C4-2B (cell line): Measurements from ENCODE around the gene VN1R5.
"Not testable (repeated sequence)": the region's sequence is repeated elsewhere in the genome, so short reads cannot be mapped to it uniquely, and the experiment has no call there.

Experiments used
- H3K27ac ChIP-seq: fragments of 450-650 bp; 2 replicates; pipeline ENCODE4 v1.5.1; 2017
- CTCF ChIP-seq: fragments of 450-650 bp; conservative IDR thresholded peaks from 2 replicates; pipeline ENCODE4 v1.5.1; 2017; ENCODE audit warnings: mild to moderate bottlenecking
- ZFX ChIP-seq: fragments of 450-650 bp; IDR thresholded peaks from 2 replicates; pipeline ENCODE4 v1.6.1; 2017

The VN1R5 gene

GRCh38 chr1:247216261-247216660 lies 39.6 kb upstream of the VN1R5 start:
- TF ChIP-seq CTCF = no peak
- no peak for TF ChIP-seq ZFX

DNA sequence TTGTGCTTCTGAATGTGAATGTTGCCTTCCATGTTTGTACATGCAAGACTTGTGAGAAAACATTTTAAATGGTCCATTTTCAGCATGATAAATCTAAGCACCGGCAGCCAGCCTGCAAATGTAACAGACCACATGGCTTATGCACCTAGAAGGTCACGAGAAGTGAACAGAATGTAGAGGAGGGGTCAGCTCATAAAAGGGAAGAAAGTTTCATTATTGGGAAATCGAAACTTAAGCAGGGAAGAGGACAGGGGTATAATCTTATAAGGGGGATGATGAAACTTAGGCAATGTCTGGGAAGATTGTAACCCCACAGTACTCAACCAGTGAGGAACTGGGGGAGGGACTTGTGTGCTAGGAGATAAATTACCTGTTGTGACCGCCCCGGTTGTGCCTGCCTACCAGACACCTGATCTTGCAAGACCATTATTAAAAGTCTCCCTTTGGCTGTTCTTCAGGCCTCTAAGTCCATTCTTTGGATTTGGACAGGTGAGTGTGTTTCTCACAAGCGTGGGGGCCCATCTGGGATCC lies 37.7 kb upstream of the VN1R5 start:
- no peak for TF ChIP-seq ZFX
- no peak for TF ChIP-seq CTCF
- H3K27ac ChIP-seq = no peak overlapping the region

More at GRCh38 chr1:247216261-247216660, 39.6 kb upstream of the VN1R5 start:
- no peak overlapping the region for H3K27ac ChIP-seq

DNA sequence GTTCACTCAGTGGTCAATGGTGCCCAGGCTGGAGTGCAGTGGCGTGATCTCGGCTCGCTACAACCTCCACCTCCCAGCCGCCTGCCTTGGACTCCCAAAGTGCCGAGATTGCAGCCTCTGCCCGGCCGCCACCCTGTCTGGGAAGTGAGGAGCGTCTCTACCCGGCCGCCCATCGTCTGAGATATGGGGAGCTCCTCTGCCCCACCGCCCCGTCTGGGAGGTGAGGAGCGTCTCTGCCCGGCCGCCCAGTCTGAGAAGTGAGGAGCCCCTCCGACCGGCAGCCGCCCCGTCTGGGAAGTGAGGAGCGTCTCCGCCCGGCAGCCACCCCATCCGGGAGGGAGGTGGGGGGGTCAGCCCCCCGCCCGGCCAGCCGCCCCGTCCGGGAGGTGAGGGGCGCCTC lies 35.6 kb upstream of the VN1R5 start:
- H3K27ac ChIP-seq = not testable (repeated sequence)

- TF ChIP-seq CTCF = no peak
- no peak for TF ChIP-seq ZFX
- no peak overlapping the region for H3K27ac ChIP-seq
These were observed 33.0 kb upstream of the VN1R5 start for GRCh38 chr1:247222840-247223239.

DNA sequence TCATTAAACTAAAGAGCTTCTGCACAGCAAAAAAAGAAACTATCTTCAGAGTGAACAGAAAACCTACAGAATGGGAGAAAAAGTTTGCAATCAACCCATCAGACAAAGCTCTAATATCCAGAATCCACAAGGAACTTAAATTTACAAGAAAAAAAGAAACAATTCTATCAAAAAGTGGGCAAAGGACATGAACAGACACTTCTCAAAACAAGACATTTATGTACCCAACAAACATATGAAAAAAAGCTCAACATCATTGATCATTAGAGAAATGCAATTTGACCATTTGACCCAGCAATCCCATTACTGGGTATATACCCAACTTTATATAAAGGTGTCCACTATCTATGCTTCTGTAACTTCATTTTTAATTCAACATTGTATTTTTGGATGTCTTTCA lies 31.1 kb upstream of the VN1R5 start:
- TF ChIP-seq ZFX (no peak), CTCF (no peak)
- no peak overlapping the region for H3K27ac ChIP-seq

GRCh38 chr1:247228133-247228532 lies 27.7 kb upstream of the VN1R5 start:
- TF ChIP-seq ZFX (no peak), CTCF (peak; percentile 32)
- no peak overlapping the region for H3K27ac ChIP-seq

DNA sequence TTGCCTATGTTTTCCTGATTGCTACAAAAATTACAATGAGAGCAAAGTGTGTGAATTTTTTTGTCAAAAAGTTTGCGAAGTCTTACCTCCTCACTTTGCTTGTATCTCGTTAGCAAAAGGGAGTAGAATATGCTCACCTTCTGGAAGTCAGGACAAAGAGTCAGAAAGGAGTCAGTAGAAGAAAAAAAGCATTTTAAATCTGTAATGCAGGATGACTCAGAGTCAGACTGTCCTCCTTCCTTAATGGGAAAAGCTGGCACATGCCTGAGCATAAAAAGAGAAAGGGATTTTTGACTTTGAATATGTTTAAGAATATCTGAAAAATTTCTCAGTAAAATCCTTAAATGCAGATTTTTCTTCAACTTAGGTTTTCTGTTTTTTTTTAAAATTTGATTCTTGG lies 14.2 kb upstream of the VN1R5 start:
- no peak overlapping the region for H3K27ac ChIP-seq
- no peak for TF ChIP-seq CTCF
- TF ChIP-seq ZFX = no peak

DNA sequence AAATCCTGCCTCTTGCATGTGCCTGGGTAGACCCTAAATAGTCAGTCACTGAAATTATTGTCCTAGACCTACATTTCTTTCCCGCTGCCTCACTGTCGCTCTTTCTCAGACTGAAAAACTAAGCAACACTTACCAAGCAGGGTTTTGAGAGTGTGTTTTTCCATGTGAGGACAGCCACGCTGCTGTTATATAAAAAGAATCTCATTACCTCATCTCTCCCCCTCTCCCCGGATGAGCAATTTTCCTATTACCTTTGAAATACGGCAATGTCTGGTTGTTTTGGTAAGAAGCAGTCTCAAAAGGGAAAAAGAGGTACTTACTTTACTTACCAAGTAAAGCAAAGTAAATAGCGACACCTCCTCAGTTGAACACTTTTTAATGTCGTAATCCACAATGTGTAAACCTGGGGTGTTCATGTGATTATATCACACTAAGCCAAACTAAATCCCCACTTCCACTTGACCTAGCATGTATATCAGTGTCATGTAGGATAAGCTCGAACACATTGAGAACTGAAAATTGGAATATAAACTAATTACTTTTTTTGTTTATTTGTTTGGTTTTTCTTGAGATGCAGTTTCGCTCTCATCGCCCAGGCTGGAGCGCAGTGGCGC lies 12.2 kb upstream of the VN1R5 start:
- no peak for TF ChIP-seq CTCF
- no peak overlapping the region for H3K27ac ChIP-seq
